GM19395 (cell line): ENCODE results near the gene MPP2.
"Not testable (repeated sequence)": the region's sequence is repeated elsewhere in the genome, so short reads cannot be mapped to it uniquely, and the experiment has no call there.

Experiments
- ATAC-seq: cut with Tn5 transposase; IDR thresholded peaks from one replicate; pipeline ENCODE4 v1.9.1; 2021; ENCODE audit warnings: mild to moderate bottlenecking, moderate library complexity; ENCODE audit not compliant: unreplicated experiment

The MPP2 gene

GRCh38 chr17:43852571-43852970 lies 54.8 kb downstream of the MPP2 start:
- no peak for ATAC-seq

GRCh38 chr17:43849116-43849515 lies 58.2 kb downstream of the MPP2 start:
- ATAC-seq = no peak

- no peak for ATAC-seq
These were observed 58.7 kb downstream of the MPP2 start for GRCh38 chr17:43848601-43849000.

GRCh38 chr17:43846963-43847371 lies 60.4 kb downstream of the MPP2 start, which contains the start of gene CD300LG:
Gene CD300LG, plus strand, starts transcription at chr17:43847176. Its CDS starts 41 bp downstream, at chr17:43847217.
- ATAC-seq = no peak

- no peak for ATAC-seq
These were observed 61.1 kb downstream of the MPP2 start for GRCh38 chr17:43846221-43846712.

- no peak for ATAC-seq
These were observed 61.6 kb downstream of the MPP2 start for GRCh38 chr17:43845766-43846165.

GRCh38 chr17:43844241-43844640 lies 63.1 kb downstream of the MPP2 start:
- ATAC-seq = no peak

GRCh38 chr17:43842975-43843325 lies 64.4 kb downstream of the MPP2 start:
- no peak for ATAC-seq

- ATAC-seq = not testable (repeated sequence)
These were observed 65.0 kb downstream of the MPP2 start for GRCh38 chr17:43842091-43842974.

GRCh38 chr17:43841282-43841681 lies 66.1 kb downstream of the MPP2 start:
- no peak for ATAC-seq

- no peak for ATAC-seq
These were observed 66.5 kb downstream of the MPP2 start for GRCh38 chr17:43840814-43841213.

- ATAC-seq = no peak
These were observed 67.6 kb downstream of the MPP2 start for GRCh38 chr17:43839670-43840108.

GRCh38 chr17:43834106-43834505 lies 73.2 kb downstream of the MPP2 start:
- no peak for ATAC-seq

- no peak for ATAC-seq
These were observed 74.1 kb downstream of the MPP2 start, which contains the start of gene MPP3 for GRCh38 chr17:43832976-43833829. Gene MPP3, minus strand, starts transcription at chr17:43833146. Its CDS starts 1,240 bp downstream, at chr17:43831906.

GRCh38 chr17:43832168-43832975 lies 75.0 kb downstream of the MPP2 start:
- ATAC-seq = no peak

- ATAC-seq = no peak
These were observed 75.7 kb downstream of the MPP2 start for GRCh38 chr17:43831633-43832032.

GRCh38 chr17:43830510-43831140 lies 76.7 kb downstream of the MPP2 start:
- ATAC-seq = no peak

GRCh38 chr17:43829738-43830137 lies 77.6 kb downstream of the MPP2 start:
- no peak for ATAC-seq

- ATAC-seq = no peak
These were observed 79.7 kb downstream of the MPP2 start for GRCh38 chr17:43827596-43827995.

GRCh38 chr17:43826206-43826605 lies 81.1 kb downstream of the MPP2 start:
- ATAC-seq = no peak
